ENCODE results near the gene RXYLT1. TPM values are rescaled to one million over a fixed set of nuclear protein-coding genes. Genes with fewer than 3 reads are reported as not detected.

RXYLT1 gene
- total RNA-seq, 1 experiment from 2014 or later, result 28.6 TPM

Other genes with a start within 250 kb of the RXYLT1 start
- 3.6 and 4.4 TPM in 2 replicates for gene DPY19L2, start 111.4 kb upstream of the RXYLT1 start, total RNA-seq (2014; rRNA removed; shearing (Covaris generic))
- gene SRGAP1, start 64.8 kb downstream of the RXYLT1 start, total RNA-seq (2014; rRNA removed; shearing (Covaris generic)), result 6.2 and 6.7 TPM in 2 replicates